ENCODE data around the gene CYP26C1. TPM values are rescaled to one million over a fixed set of nuclear protein-coding genes. Genes with fewer than 3 reads are reported as not detected.

The CYP26C1 gene
- total RNA-seq, 2 experiments from 2014 or later = 0.15 to 0.19 TPM

GRCh38 chr10:93032809-93033137 lies 27.8 kb upstream of the CYP26C1 start:
- intact Hi-C loops (cut with micrococcal nuclease; ENCODE audit: unreplicated experiment) = no loop called here
- DNase-seq (ENCODE audit: low spot score) = no peak
- no peak for TF ChIP-seq EZH2phosphoT487 (IDR thresholded peaks at IDR 0.05; ENCODE audit: borderline replicate concordance, low read depth, low read length)
- no peak for TF ChIP-seq CTCF (conservative IDR thresholded peaks at IDR 0.05; ENCODE audit: low read length)
- H3K9me2 ChIP-seq (ENCODE audit: insufficient read depth, low read length) = no peaks in the 10 kb centered on the region
- H3K79me2 ChIP-seq (ENCODE audit: insufficient read depth, low read depth, low read length) = no peaks in the 10 kb centered on the region
- no peak overlapping the region for H3K4me2 ChIP-seq (ENCODE audit: low read length)
- H3K36me3 ChIP-seq (ENCODE audit: insufficient read depth, low read length) = no peaks in the 10 kb centered on the region
- CTCF ChIA-PET (ENCODE audit: unreplicated experiment) = no interaction called here
- H3K27ac ChIP-seq (ENCODE audit: low read depth, low read length, poor library complexity, severe bottlenecking) = no peak overlapping the region
- no peak overlapping the region for H2AFZ ChIP-seq (ENCODE audit: low read length)
- no peaks in the 10 kb centered on the region for H3K9me3 ChIP-seq (ENCODE audit: low read length)
- POLR2A ChIA-PET = no interaction called here
- no peaks in the 10 kb centered on the region for H3K4me1 ChIP-seq (ENCODE audit: insufficient read depth, low read length, poor library complexity, severe bottlenecking)
- no peaks in the 10 kb centered on the region for H4K20me1 ChIP-seq (ENCODE audit: insufficient read depth, low read length)
- H3K4me3 ChIP-seq (ENCODE audit: low read depth, low read length, poor library complexity, severe bottlenecking) = no peak overlapping the region
- BruUV-seq (replicated peaks) = no TSS peak

GRCh38 chr10:93034426-93034825 lies 26.2 kb upstream of the CYP26C1 start:
- no peaks in the 10 kb centered on the region for H4K20me1 ChIP-seq (ENCODE audit: insufficient read depth, low read length)
- TF ChIP-seq CTCF (conservative IDR thresholded peaks at IDR 0.05; ENCODE audit: low read length) (no peak), EZH2phosphoT487 (IDR thresholded peaks at IDR 0.05; ENCODE audit: borderline replicate concordance, low read depth, low read length) (no peak)
- no peaks in the 10 kb centered on the region for H3K36me3 ChIP-seq (ENCODE audit: insufficient read depth, low read length)
- H3K27ac ChIP-seq (ENCODE audit: low read depth, low read length, poor library complexity, severe bottlenecking) = no peak overlapping the region
- no peak for DNase-seq (ENCODE audit: low spot score)
- no peak overlapping the region for H3K4me3 ChIP-seq (ENCODE audit: low read depth, low read length, poor library complexity, severe bottlenecking)
- BruUV-seq (replicated peaks) = no TSS peak
- H3K9me3 ChIP-seq (ENCODE audit: low read length) = no peaks in the 10 kb centered on the region
- intact Hi-C loops (cut with micrococcal nuclease; ENCODE audit: unreplicated experiment) = no loop called here
- no peak overlapping the region for H2AFZ ChIP-seq (ENCODE audit: low read length)
- ChIA-PET CTCF (ENCODE audit: unreplicated experiment) (no interaction called here), POLR2A (interaction anchor here (0.6 kb wide), 1 partner anchor 72 kb away, joined by 3 read pairs; no protein-coding TSS in a partner anchor)
- no peaks in the 10 kb centered on the region for H3K79me2 ChIP-seq (ENCODE audit: insufficient read depth, low read depth, low read length)
- H3K9me2 ChIP-seq (ENCODE audit: insufficient read depth, low read length) = no peaks in the 10 kb centered on the region
- no peaks in the 10 kb centered on the region for H3K4me1 ChIP-seq (ENCODE audit: insufficient read depth, low read length, poor library complexity, severe bottlenecking)
- no peak overlapping the region for H3K4me2 ChIP-seq (ENCODE audit: low read length)

- no peak for DNase-seq (ENCODE audit: low spot score)
- Histone ChIP-seq H3K79me2 (ENCODE audit: insufficient read depth, low read depth, low read length) (no peaks in the 10 kb centered on the region), H3K4me1 (ENCODE audit: insufficient read depth, low read length, poor library complexity, severe bottlenecking) (peaks cover 2% of the 10 kb centered on the region), H3K27ac (ENCODE audit: low read depth, low read length, poor library complexity, severe bottlenecking) (no peak overlapping the region), H3K4me2 (ENCODE audit: low read length) (no peak overlapping the region), H3K9me3 (ENCODE audit: low read length) (no peaks in the 10 kb centered on the region), H3K9me2 (ENCODE audit: insufficient read depth, low read length) (no peaks in the 10 kb centered on the region), H3K4me3 (ENCODE audit: low read depth, low read length, poor library complexity, severe bottlenecking) (no peak overlapping the region), H2AFZ (ENCODE audit: low read length) (no peak overlapping the region), H3K36me3 (ENCODE audit: insufficient read depth, low read length) (no peaks in the 10 kb centered on the region), H4K20me1 (ENCODE audit: insufficient read depth, low read length) (no peaks in the 10 kb centered on the region)
- ChIA-PET POLR2A (interaction anchor here (1.0 kb wide), 1 partner anchor 14 kb away, joined by 3 read pairs; no protein-coding TSS in a partner anchor), CTCF (ENCODE audit: unreplicated experiment) (no interaction called here)
- TF ChIP-seq EZH2phosphoT487 (IDR thresholded peaks at IDR 0.05; ENCODE audit: borderline replicate concordance, low read depth, low read length) = no peak
- TF ChIP-seq CTCF (conservative IDR thresholded peaks at IDR 0.05; ENCODE audit: low read length) = no peak
- no TSS peak for BruUV-seq (replicated peaks)
- intact Hi-C loops (cut with micrococcal nuclease; ENCODE audit: unreplicated experiment) = no loop called here
Observed at GRCh38 chr10:93039110-93039509, 21.5 kb upstream of the CYP26C1 start.

Measured in OCI-LY7 (cell line).